GM23338 (cell line): ENCODE results near the gene HOXA1. TPM values are rescaled to one million over a fixed set of nuclear protein-coding genes. Genes with fewer than 3 reads are reported as not detected.

Experiments used
- ATAC-seq: fragments of 200-7000 bp; cut with Tn5 transposase; 3 replicates; pipeline ENCODE4 v1.9.1; 2020
- DNase-seq: peaks from one replicate; pipeline ENCODE4 v3.0.0-alpha.2; 2015; ENCODE audit warnings: low spot score
- H2AFZ ChIP-seq: fragments of 200-600 bp; sonication (generic); 2 replicates; pipeline ENCODE4 v1.8.0; 2016; ENCODE audit warnings: antibody characterized with exemption, mild to moderate bottlenecking, moderate library complexity
- H3F3A ChIP-seq: fragments of 200-600 bp; sonication (generic); replicated peaks from 2 replicates; pipeline ENCODE4 v1.8.0; 2017; ENCODE audit warnings: antibody characterized with exemption, mixed run types, low read depth
- H3K27ac ChIP-seq: fragments of 200-600 bp; sonication (generic); 2 replicates; pipeline ENCODE4 v1.6.1; 2016; ENCODE audit warnings: low read depth
- H3K27me3 ChIP-seq: fragments of 200-600 bp; sonication (generic); 2 replicates; pipeline ENCODE4 v1.8.0; 2016; ENCODE audit warnings: mild to moderate bottlenecking, mixed run types, moderate library complexity; ENCODE audit not compliant: insufficient read depth
- H3K36me3 ChIP-seq: fragments of 200-600 bp; sonication (generic); 2 replicates; pipeline ENCODE4 v1.8.0; 2016; ENCODE audit warnings: mild to moderate bottlenecking; ENCODE audit not compliant: insufficient read depth
- H3K4me1 ChIP-seq: fragments of 200-600 bp; sonication (generic); 2 replicates; pipeline ENCODE4 v1.8.0; 2016; ENCODE audit warnings: mild to moderate bottlenecking, moderate library complexity; ENCODE audit not compliant: insufficient read depth
- H3K4me2 ChIP-seq: fragments of 200-600 bp; sonication (generic); 2 replicates; pipeline ENCODE4 v1.7.1; 2017; ENCODE audit warnings: mixed run types
- H3K4me3 ChIP-seq: fragments of 200-600 bp; sonication (generic); 2 replicates; pipeline ENCODE4 v1.6.1; 2016; ENCODE audit warnings: mixed run types
- H3K79me2 ChIP-seq: fragments of 200-600 bp; sonication (generic); replicated peaks from 2 replicates; pipeline ENCODE4 v1.8.0; 2017; ENCODE audit warnings: mild to moderate bottlenecking; ENCODE audit not compliant: insufficient read depth
- H3K9me2 ChIP-seq: fragments of 200-600 bp; sonication (generic); 2 replicates; pipeline ENCODE4 v1.8.0; 2017; ENCODE audit not compliant: insufficient read depth
- H4K20me1 ChIP-seq: fragments of 200-600 bp; sonication (generic); replicated peaks from 2 replicates; pipeline ENCODE4 v1.8.0; 2017; ENCODE audit warnings: mild to moderate bottlenecking; ENCODE audit not compliant: insufficient read depth
- H3K27ac Mint-ChIP-seq: 2 replicates; pipeline ENCODE4 v1.8.0; 2020; ENCODE audit warnings: inconsistent platforms, mild to moderate bottlenecking, moderate library complexity, mixed read lengths
- H3K27me3 Mint-ChIP-seq: 3 replicates; pipeline ENCODE4 v1.8.0; 2022; ENCODE audit warnings: low read depth, mild to moderate bottlenecking, moderate library complexity, mixed read lengths, inconsistent platforms; ENCODE audit not compliant: insufficient read depth, poor library complexity
- H3K36me3 Mint-ChIP-seq: 3 replicates; pipeline ENCODE4 v1.8.0; 2021; ENCODE audit warnings: low read depth, mild to moderate bottlenecking, inconsistent platforms, moderate library complexity, mixed read lengths
- H3K4me1 Mint-ChIP-seq: 3 replicates; pipeline ENCODE4 v1.8.0; 2020; ENCODE audit warnings: mild to moderate bottlenecking, inconsistent platforms, mixed read lengths
- H3K4me3 Mint-ChIP-seq: 3 replicates; pipeline ENCODE4 v1.8.0; 2021; ENCODE audit warnings: moderate library complexity, mild to moderate bottlenecking, inconsistent platforms, mixed read lengths
- H3K9me3 Mint-ChIP-seq: 3 replicates; pipeline ENCODE4 v1.8.0; 2020; ENCODE audit warnings: moderate library complexity, mild to moderate bottlenecking, inconsistent platforms, mixed read lengths
- CREB1 ChIP-seq: fragments of 250-450 bp; sonication (Bioruptor Pico); IDR thresholded peaks from 2 replicates; pipeline ENCODE4 v1.5.0; 2020; ENCODE audit warnings: low read depth, mild to moderate bottlenecking, moderate library complexity
- EZH2 ChIP-seq: fragments of 200-600 bp; sonication (generic); IDR thresholded peaks from one replicate; pipeline ENCODE4 v1.8.0; 2017; ENCODE audit warnings: antibody characterized with exemption, mild to moderate bottlenecking, low read depth; ENCODE audit not compliant: unreplicated experiment
- EZH2phosphoT487 ChIP-seq: fragments of 200-600 bp; sonication (generic); IDR thresholded peaks from one replicate; pipeline ENCODE4 v1.8.1; 2018; ENCODE audit warnings: antibody characterized with exemption; ENCODE audit not compliant: unreplicated experiment
- JUNB ChIP-seq: IDR thresholded peaks from one replicate; pipeline ENCODE4 v1.6.1; 2016; ENCODE audit warnings: antibody characterized with exemption; ENCODE audit not compliant: unreplicated experiment
- NANOG ChIP-seq: IDR thresholded peaks from 2 replicates; pipeline ENCODE4 v1.6.1; 2016; ENCODE audit warnings: antibody characterized with exemption, borderline replicate concordance
- POLR2AphosphoS5 ChIP-seq: IDR thresholded peaks from 2 replicates; pipeline ENCODE4 v1.6.1; 2016; ENCODE audit warnings: antibody characterized with exemption, low read depth
- STAT1 ChIP-seq: IDR thresholded peaks from one replicate; pipeline ENCODE4 v1.6.1; 2016; ENCODE audit warnings: antibody characterized with exemption; ENCODE audit not compliant: unreplicated experiment
- ZNF331 ChIP-seq: fragments of 250-450 bp; sonication (Bioruptor Pico); IDR thresholded peaks from 2 replicates; pipeline ENCODE4 v1.5.0; 2020; ENCODE audit warnings: low read depth, mild to moderate bottlenecking, moderate library complexity
- polyA plus RNA-seq: library from polyadenylated mRNA; unstranded; fragments of >200 nt; fragmentation: Nextera tagmentation; extraction: Ambion mirVana; gene quantifications from 2 replicates; pipeline ENCODE4 v1.2.1, GENCODE V29; 2016
- total RNA-seq: library from RNA; depleted of rRNA; stranded (reverse); fragments of >200 nt; shearing (Covaris generic); gene quantifications from 2 replicates; pipeline ENCODE4 v1.2.3, GENCODE V29; 2014
- TF ChIP-seq, protein P1 (sequence below): IDR thresholded peaks from one replicate; pipeline ENCODE4 v1.6.1; 2018; ENCODE audit warnings: antibody characterized with exemption; ENCODE audit not compliant: unreplicated experiment
- TF ChIP-seq, protein P2 (sequence below), 2 experiments: fragments of 200-600 bp in 1 of 2; sonication (generic) in 1 of 2; conservative IDR thresholded peaks; 2 replicates each; pipeline versions ENCODE4 v1.5.1 to v1.6.1; 2016 to 2017; ENCODE audit warnings: antibody characterized with exemption in 2 of 2, low read depth in 2 of 2, mild to moderate bottlenecking in 2 of 2, moderate library complexity in 1 of 2

HOXA1 gene
- total and polyA plus RNA-seq, 2 experiments from 2014 or later = not detected

DNA sequence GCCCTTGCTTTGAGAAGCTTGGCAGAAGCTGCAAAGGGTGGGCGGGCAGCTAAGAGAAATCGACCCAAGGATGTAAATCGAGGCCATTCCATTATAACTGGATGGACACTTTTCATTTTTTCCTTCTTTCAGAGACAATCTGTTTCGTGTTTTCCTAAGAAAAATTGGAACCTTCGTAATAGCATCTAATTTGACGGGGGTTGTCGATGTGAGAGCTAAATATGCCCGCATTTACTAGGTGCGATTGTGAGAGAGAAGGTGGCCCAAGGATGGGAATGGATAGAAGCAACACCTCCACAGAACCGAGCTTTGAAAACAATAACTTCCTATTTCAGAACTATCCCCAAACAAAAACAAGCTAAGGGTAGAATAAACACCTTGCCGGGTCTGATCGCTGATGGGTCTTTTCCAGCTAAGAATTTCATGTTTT lies 35.6 kb upstream of the HOXA1 start:
- Mint-ChIP-seq H3K4me3 (peak overlapping the region; percentile 53), H3K4me1 (no peaks in the 10 kb centered on the region; the same call in 2 of the 3 replicates), H3K27me3 (peaks cover 96% of the 10 kb centered on the region), H3K36me3 (no peaks in the 10 kb centered on the region), H3K27ac (no peak overlapping the region), H3K9me3 (no peaks in the 10 kb centered on the region; the same call in 2 of the 3 replicates)
- TF ChIP-seq EZH2phosphoT487 (peak; percentile 6), EZH2 (peak; percentile 87), NANOG (no peak), ZNF331 (CRISPR knock-in tag) (no peak)
- Histone ChIP-seq H3K36me3 (no peaks in the 10 kb centered on the region), H2AFZ (peak overlapping the region; percentile 56; the same call in 1 of the 2 replicates), H3K27ac (no peak overlapping the region), H3K4me3 (peak overlapping the region; percentile 62), H4K20me1 (peaks cover 65% of the 10 kb centered on the region), H3K4me1 (peaks cover 7% of the 10 kb centered on the region; the same call in 1 of the 2 replicates), H3F3A (peaks cover 54% of the 10 kb centered on the region), H3K27me3 (peaks cover 100% of the 10 kb centered on the region), H3K79me2 (no peaks in the 10 kb centered on the region), H3K4me2 (peak overlapping the region; percentile 84), H3K9me2 (no peaks in the 10 kb centered on the region)
- DNase-seq = no peak
- ATAC-seq = no peak

GRCh38 chr7:27130540-27131389 lies 35.0 kb upstream of the HOXA1 start, which contains the start of gene HOXA4:
Gene HOXA4, minus strand, starts transcription at chr7:27130757. Its CDS starts 24 bp downstream, at chr7:27130733.
- H3K4me1 Mint-ChIP-seq = no peaks in the 10 kb centered on the region; the same call in 2 of the 3 replicates
- ATAC-seq = peak; percentile 83
- Histone ChIP-seq H3K4me3 (peak within 1 kb of the TSS; percentile 62), H3K9me2 (no peaks in the 10 kb centered on the region), H3K4me1 (peaks cover 11% of the 10 kb centered on the region; the same call in 1 of the 2 replicates), H3K36me3 (no peaks in the 10 kb centered on the region), H4K20me1 (peaks cover 71% of the 10 kb centered on the region), H2AFZ (peak within 1 kb of the TSS; percentile 56; the same call in 1 of the 2 replicates), H3K27me3 (peaks cover 100% of the 10 kb centered on the region), H3K79me2 (no peaks in the 10 kb centered on the region), H3K4me2 (peak within 1 kb of the TSS; percentile 84), H3K27ac (no peak within 1 kb of the TSS), H3F3A (peaks cover 55% of the 10 kb centered on the region)
- DNase-seq = peak; percentile 89
- H3K36me3 Mint-ChIP-seq = no peaks in the 10 kb centered on the region
- H3K4me3 Mint-ChIP-seq = peak within 1 kb of the TSS; percentile 53
- H3K27ac Mint-ChIP-seq = no peak within 1 kb of the TSS
- peaks cover 96% of the 10 kb centered on the region for H3K27me3 Mint-ChIP-seq
- no peaks in the 10 kb centered on the region; the same call in 2 of the 3 replicates for H3K9me3 Mint-ChIP-seq
- TF ChIP-seq, protein P1, sequence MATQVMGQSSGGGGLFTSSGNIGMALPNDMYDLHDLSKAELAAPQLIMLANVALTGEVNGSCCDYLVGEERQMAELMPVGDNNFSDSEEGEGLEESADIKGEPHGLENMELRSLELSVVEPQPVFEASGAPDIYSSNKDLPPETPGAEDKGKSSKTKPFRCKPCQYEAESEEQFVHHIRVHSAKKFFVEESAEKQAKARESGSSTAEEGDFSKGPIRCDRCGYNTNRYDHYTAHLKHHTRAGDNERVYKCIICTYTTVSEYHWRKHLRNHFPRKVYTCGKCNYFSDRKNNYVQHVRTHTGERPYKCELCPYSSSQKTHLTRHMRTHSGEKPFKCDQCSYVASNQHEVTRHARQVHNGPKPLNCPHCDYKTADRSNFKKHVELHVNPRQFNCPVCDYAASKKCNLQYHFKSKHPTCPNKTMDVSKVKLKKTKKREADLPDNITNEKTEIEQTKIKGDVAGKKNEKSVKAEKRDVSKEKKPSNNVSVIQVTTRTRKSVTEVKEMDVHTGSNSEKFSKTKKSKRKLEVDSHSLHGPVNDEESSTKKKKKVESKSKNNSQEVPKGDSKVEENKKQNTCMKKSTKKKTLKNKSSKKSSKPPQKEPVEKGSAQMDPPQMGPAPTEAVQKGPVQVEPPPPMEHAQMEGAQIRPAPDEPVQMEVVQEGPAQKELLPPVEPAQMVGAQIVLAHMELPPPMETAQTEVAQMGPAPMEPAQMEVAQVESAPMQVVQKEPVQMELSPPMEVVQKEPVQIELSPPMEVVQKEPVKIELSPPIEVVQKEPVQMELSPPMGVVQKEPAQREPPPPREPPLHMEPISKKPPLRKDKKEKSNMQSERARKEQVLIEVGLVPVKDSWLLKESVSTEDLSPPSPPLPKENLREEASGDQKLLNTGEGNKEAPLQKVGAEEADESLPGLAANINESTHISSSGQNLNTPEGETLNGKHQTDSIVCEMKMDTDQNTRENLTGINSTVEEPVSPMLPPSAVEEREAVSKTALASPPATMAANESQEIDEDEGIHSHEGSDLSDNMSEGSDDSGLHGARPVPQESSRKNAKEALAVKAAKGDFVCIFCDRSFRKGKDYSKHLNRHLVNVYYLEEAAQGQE = no peak
- TF ChIP-seq EZH2 = peak; percentile 89
- no peak for TF ChIP-seq NANOG
- TF ChIP-seq, protein P2, sequence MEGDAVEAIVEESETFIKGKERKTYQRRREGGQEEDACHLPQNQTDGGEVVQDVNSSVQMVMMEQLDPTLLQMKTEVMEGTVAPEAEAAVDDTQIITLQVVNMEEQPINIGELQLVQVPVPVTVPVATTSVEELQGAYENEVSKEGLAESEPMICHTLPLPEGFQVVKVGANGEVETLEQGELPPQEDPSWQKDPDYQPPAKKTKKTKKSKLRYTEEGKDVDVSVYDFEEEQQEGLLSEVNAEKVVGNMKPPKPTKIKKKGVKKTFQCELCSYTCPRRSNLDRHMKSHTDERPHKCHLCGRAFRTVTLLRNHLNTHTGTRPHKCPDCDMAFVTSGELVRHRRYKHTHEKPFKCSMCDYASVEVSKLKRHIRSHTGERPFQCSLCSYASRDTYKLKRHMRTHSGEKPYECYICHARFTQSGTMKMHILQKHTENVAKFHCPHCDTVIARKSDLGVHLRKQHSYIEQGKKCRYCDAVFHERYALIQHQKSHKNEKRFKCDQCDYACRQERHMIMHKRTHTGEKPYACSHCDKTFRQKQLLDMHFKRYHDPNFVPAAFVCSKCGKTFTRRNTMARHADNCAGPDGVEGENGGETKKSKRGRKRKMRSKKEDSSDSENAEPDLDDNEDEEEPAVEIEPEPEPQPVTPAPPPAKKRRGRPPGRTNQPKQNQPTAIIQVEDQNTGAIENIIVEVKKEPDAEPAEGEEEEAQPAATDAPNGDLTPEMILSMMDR (conservative IDR thresholded peaks at IDR 0.05; ENCODE audit: low read depth in 2 of 2) = no peak
- TF ChIP-seq ZNF331 (CRISPR knock-in tag) = no peak
- peak; percentile 84 for TF ChIP-seq EZH2phosphoT487
- no peak for TF ChIP-seq STAT1
- TF ChIP-seq POLR2AphosphoS5 = no peak
- no peak for TF ChIP-seq CREB1 (CRISPR knock-in tag)
- no peak for TF ChIP-seq JUNB
